Stimulated activated naive CD4-positive, alpha-beta T cell treated with Interleukin-2 at 50 U/mL for 16 hours (primary cell): ENCODE measurements around the gene NACA.
A peak's percentile ranks its signal among the peaks of the same experiment; 100 is the strongest.
"Not testable (repeated sequence)": the region's sequence is repeated elsewhere in the genome, so short reads cannot be mapped to it uniquely, and the experiment has no call there.

Experiments used
- DNase-seq: peaks from one replicate; lab custom pipeline; 2025; lab: John Stamatoyannopoulos, UW

Gene NACA

GRCh38 chr12:56724972-56725722, at the start of gene NACA:
NACA (minus strand) TSS chr12:56725299; CDS start chr12:56724521, 778 bp downstream.
- peak; percentile 99 for DNase-seq

DNA sequence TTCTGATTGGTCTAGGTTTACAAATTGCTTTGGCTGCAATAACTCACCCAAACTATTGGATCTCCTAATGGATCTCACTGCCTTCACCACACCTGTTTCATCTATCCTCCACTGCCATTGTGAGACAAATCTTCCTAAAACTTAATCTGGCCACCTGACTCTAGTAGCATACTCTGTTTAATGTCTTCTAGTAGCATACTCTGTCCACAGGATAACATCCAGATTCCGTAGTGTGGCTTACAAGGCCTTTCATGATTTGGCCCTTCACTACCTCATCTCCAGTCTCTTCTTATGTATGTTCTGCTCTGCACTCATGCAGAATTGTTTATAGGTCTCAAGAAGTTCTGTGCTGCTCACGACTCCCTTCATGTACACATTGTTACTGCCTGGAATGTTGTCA, 48.0 kb upstream of the NACA start:
- DNase-seq, result no peak

- no peak for DNase-seq
These were observed 47.5 kb upstream of the NACA start for GRCh38 chr12:56772625-56773024.

DNA sequence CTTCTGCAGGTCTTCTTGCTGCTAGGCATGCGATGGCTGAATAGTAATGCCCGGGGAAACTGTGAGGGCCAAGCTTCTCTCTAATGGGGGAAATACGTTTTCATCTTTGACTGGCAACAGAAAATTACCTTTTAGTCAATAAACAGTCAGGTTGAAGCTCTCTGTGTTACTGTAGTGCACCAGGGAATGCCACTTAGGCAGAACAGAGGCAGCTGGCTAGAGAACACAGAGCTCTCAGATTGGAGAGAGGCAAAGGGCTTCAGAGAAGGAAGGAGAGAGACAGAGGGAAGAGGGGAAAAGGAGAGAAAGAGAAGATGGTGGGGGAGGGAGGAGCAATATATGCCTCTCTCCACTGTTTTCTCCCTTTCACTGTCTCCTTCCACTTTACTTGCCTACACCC, 44.8 kb upstream of the NACA start:
- DNase-seq, result no peak

DNA sequence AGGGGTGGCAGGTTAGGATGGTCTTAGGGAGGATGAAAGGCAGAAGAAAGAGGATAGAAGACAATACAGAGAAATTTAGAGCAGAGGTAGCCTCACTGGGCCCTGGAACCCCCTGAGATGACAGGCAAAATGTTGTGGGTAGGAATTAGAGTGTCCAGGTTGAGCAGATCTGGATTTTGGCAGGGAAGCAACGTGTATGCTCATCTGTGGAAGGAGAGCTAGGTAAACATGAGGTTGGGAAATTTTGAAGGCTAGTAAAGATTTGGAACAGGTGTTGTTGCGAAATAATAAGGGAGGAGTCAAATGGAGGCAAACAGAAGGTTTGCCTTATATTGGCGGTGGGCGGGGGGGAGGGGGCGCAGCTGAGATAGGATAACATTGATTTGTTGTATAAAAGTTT, 43.3 kb upstream of the NACA start:
- DNase-seq, result no peak

- no peak for DNase-seq
These were observed 41.4 kb upstream of the NACA start for GRCh38 chr12:56766535-56766934.

DNA sequence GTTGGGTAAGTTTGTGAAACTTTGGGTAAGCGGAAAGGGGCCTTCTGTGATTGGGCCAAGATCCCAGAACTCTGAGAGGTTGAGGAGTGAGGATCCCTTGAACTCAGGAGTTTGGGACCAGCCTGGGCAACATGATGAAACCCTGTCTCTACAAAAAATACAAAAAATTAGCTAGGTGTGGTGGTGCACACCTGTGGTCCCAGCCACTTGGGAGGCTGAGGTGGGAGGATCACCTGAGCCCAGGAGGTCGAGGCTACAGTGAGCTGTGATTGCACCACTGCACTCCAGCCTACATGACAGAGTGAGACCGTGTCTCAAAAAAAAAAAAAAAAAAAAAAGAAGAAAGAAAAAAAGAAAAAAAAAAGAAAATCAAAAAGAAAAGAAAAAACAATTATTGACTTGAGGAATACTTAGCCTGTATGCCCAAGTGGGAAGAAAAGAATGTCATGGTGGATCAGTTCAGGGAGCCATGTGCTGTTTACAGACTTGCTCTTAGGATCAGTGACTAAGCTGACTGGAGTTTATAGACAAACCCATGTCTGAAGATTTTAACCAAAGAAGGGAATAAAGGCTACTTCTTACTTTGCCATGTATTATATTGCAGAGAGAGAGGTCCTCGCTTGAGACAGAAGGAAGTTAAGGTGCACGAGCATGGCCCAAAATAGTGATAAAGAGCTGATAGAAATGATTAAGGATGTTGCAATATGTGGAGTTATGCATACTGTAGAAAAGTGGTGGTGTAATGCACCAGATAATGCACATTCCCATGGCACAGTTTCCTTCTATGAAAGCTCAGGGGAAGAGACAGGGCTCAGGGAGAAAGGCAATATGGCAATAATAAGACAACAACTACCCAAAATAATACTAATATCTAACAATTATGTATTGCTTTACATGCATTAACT, 38.9 kb upstream of the NACA start:
- DNase-seq, result no peak

DNA sequence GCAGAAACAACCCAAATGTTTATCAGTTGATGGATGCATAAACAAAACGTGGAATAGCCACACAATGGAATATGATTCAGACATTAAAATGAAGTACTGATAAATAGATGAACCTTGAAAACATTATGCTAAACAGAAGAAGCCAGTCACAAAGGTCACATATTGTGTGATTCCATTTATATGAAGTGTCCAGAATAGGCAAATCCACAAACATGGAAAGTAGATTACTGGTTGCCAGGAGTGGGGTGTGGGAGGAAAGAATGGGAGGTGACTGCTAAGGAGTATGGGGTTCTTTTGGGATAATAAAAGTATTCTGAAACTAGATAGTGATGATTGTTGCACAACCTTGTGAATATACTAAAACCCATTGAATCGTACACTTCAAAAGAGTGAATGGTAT, 36.7 kb upstream of the NACA start:
- DNase-seq, result no peak

- no peak for DNase-seq
These were observed 35.4 kb upstream of the NACA start for GRCh38 chr12:56760460-56760859.

GRCh38 chr12:56759263-56759908, 34.3 kb upstream of the NACA start:
- DNase-seq, result no peak

DNA sequence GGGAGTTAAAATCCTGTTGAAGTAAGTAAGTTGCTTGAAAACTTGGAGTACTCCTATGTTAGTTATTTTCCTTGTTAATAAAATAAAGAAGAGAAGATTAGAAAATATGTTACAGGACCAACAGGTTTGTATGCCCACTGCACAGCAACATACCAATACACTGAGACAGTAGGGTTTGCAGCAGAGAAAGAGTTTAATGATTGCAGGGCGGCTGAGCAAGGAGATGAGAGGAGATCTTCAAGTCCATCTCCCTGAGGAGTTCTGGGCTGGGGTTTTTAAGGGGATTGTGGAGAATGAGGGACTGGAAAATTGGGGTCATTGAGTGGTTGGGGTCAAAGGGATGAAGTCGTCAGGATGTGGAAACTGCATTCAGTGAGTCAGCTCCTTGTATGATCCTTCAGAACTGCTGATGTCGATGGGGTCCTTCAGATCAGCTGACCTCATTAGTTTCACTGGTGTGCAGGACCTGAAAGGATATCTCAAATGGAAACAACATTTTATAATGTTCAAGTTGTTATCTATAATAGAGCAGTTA, 33.7 kb upstream of the NACA start:
- no peak for DNase-seq

- DNase-seq, result not testable (repeated sequence)
These were observed 32.9 kb upstream of the NACA start for GRCh38 chr12:56757971-56758370.

- DNase-seq, result no peak
These were observed 28.5 kb upstream of the NACA start for GRCh38 chr12:56753566-56753965.

- DNase-seq, result peak; percentile 85
These were observed 26.9 kb upstream of the NACA start, which contains the start of gene PRIM1 for GRCh38 chr12:56751712-56752598. PRIM1 (minus strand) TSS chr12:56752323; CDS start chr12:56752298, 25 bp downstream.

DNA sequence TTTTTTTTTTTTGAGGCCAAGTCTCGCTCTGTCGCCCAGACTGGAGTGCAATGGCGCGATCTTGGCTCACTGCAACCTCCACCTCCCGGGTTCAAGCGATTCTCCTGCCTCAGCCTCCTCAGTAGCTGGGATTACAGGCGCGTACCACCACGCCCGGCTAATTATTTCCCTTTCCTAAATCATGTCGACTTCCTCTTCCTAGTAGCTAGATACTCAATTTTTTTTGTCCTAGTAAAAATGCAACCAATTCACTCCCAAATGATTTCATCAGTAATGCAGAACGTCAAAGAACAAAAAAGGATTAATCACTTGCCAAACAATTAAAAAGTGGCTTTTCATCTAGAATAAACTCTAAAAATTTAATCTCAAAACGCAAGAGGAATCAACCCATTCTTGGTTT, 25.5 kb upstream of the NACA start:
- not testable (repeated sequence) for DNase-seq

GRCh38 chr12:56749853-56750252, 24.8 kb upstream of the NACA start:
- DNase-seq, result no peak

GRCh38 chr12:56749359-56749758, 24.3 kb upstream of the NACA start:
- DNase-seq, result no peak

GRCh38 chr12:56728139-56728861, 3.2 kb upstream of the NACA start:
- no peak for DNase-seq

DNA sequence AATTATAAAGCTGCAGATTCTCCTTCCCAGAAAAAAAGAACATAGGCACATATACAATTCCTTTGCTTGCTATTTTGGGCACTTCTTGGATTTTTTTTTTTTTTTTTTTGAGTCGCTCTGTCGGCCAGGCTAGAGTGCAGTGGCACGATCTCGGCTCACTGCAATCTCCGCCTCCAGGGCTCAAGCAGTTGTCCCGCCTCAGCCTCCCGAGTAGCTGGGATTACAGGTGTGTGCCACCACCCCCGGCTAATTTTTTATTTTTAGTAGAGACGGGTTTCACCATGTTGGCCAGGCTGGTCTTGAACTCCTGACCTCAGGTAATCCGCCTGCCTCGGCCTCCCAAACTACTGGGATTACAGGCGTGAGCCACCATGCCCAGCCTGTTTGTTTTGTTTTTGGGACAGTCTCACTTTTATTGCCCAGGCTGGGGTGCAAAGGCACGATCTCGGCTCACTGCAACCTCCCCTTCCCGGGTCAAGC, 1.1 kb upstream of the NACA start:
- DNase-seq, result not testable (repeated sequence)

GRCh38 chr12:56725723-56726102, 614 bp upstream of the NACA start:
- no peak for DNase-seq

- DNase-seq, result no peak
These were observed 463 bp downstream of the NACA start for GRCh38 chr12:56724701-56724971.
